ENCODE data around the gene SIRT5.

Gene SIRT5

DNA sequence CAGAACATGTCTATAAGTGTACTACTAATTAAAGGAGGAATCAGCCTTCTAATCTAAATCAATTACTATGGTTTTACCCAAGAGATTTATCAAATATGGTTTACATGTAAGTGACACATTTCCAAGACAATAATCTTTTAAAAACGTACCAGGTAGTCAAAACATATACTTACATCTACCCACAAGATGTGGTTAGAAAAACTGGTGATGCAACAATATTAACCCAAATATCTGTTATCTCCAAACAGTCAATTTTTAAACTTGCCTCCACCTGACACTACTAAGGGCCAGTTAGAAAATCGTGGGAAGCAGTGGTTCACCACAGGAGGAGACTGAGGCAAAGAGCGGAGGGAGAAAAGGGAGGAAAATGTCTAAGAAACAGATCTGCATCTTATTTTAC, 68.7 kb downstream of the SIRT5 start:
- Histone ChIP-seq H3K4me1 (ENCODE audit: low read length) (no peaks in the 10 kb centered on the region), H2AFZ (ENCODE audit: low read length) (no peak overlapping the region), H3K4me2 (ENCODE audit: low read depth, low read length) (no peak overlapping the region), H3K4me3 (ENCODE audit: low read length) (no peak overlapping the region), H3K27me3 (replicated peaks; ENCODE audit: insufficient read depth, low read length) (no peaks in the 10 kb centered on the region), H3K9me2 (replicated peaks; ENCODE audit: insufficient read depth, low read length) (no peaks in the 10 kb centered on the region), H4K20me1 (ENCODE audit: insufficient read depth, low read length) (no peaks in the 10 kb centered on the region), H3K27ac (ENCODE audit: low read length) (no peak overlapping the region), H3K9me3 (replicated peaks; ENCODE audit: insufficient read depth, low read length) (no peaks in the 10 kb centered on the region), H3K79me2 (ENCODE audit: low read length) (no peaks in the 10 kb centered on the region), H3K9ac (ENCODE audit: low read length) (no peak overlapping the region), H3K36me3 (replicated peaks; ENCODE audit: insufficient read depth, low read length) (peaks cover 4% of the 10 kb centered on the region; the same call in 1 of the 2 replicates), H3F3A (ENCODE audit: insufficient read depth, low read length) (no peaks in the 10 kb centered on the region)
- TF ChIP-seq, protein P1, sequence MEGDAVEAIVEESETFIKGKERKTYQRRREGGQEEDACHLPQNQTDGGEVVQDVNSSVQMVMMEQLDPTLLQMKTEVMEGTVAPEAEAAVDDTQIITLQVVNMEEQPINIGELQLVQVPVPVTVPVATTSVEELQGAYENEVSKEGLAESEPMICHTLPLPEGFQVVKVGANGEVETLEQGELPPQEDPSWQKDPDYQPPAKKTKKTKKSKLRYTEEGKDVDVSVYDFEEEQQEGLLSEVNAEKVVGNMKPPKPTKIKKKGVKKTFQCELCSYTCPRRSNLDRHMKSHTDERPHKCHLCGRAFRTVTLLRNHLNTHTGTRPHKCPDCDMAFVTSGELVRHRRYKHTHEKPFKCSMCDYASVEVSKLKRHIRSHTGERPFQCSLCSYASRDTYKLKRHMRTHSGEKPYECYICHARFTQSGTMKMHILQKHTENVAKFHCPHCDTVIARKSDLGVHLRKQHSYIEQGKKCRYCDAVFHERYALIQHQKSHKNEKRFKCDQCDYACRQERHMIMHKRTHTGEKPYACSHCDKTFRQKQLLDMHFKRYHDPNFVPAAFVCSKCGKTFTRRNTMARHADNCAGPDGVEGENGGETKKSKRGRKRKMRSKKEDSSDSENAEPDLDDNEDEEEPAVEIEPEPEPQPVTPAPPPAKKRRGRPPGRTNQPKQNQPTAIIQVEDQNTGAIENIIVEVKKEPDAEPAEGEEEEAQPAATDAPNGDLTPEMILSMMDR (IDR thresholded peaks at IDR 0.05; ENCODE audit: low read length): no peak
- TF ChIP-seq EZH2phosphoT487 (IDR thresholded peaks at IDR 0.05; ENCODE audit: low read length) (no peak), EZH2 (optimal IDR thresholded peaks at IDR 0.05; ENCODE audit: low read depth, low read length) (no peak)
- no peak for DNase-seq

DNA sequence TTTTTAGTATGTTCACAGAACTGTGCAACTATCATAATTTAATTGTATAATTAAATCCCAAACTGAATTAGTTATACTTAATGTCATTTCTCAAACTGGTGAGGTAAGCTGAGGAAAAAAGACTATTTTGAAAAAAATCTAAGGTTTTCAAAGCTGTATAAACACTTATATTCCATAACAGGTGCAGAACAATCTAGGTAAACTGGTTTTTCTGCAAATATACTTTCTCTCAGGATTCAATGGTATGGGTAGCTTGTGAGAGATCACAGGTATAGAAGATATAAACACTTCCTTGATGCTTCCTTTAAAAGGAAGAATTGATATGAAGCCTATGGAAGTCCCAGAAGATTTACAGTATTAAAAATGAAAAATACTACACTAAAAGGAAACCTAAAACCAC, 74.4 kb downstream of the SIRT5 start:
- Histone ChIP-seq H3K4me1 (ENCODE audit: low read length) (no peaks in the 10 kb centered on the region), H3K9me2 (replicated peaks; ENCODE audit: insufficient read depth, low read length) (no peaks in the 10 kb centered on the region), H3K27ac (ENCODE audit: low read length) (no peak overlapping the region), H3K36me3 (replicated peaks; ENCODE audit: insufficient read depth, low read length) (0 out of 2 replicates have a peak, but pooled peaks cover 4% of the 10 kb centered on the region), H3K4me3 (ENCODE audit: low read length) (no peak overlapping the region), H4K20me1 (ENCODE audit: insufficient read depth, low read length) (no peaks in the 10 kb centered on the region), H2AFZ (ENCODE audit: low read length) (no peak overlapping the region), H3K9me3 (replicated peaks; ENCODE audit: insufficient read depth, low read length) (no peaks in the 10 kb centered on the region), H3F3A (ENCODE audit: insufficient read depth, low read length) (no peaks in the 10 kb centered on the region), H3K79me2 (ENCODE audit: low read length) (no peaks in the 10 kb centered on the region), H3K9ac (ENCODE audit: low read length) (no peak overlapping the region), H3K4me2 (ENCODE audit: low read depth, low read length) (no peak overlapping the region), H3K27me3 (replicated peaks; ENCODE audit: insufficient read depth, low read length) (no peaks in the 10 kb centered on the region)
- DNase-seq: no peak
- TF ChIP-seq EZH2phosphoT487 (IDR thresholded peaks at IDR 0.05; ENCODE audit: low read length) (no peak), EZH2 (optimal IDR thresholded peaks at IDR 0.05; ENCODE audit: low read depth, low read length) (no peak)
- TF ChIP-seq, protein P1 (IDR thresholded peaks at IDR 0.05; ENCODE audit: low read length): no peak

- Histone ChIP-seq H3K36me3 (replicated peaks; ENCODE audit: insufficient read depth, low read length) (0 out of 2 replicates have a peak, but pooled peaks cover under 1% of the 10 kb centered on the region), H3K27me3 (replicated peaks; ENCODE audit: insufficient read depth, low read length) (no peaks in the 10 kb centered on the region), H3F3A (ENCODE audit: insufficient read depth, low read length) (no peaks in the 10 kb centered on the region), H3K4me1 (ENCODE audit: low read length) (no peaks in the 10 kb centered on the region), H3K9ac (ENCODE audit: low read length) (no peak overlapping the region), H3K79me2 (ENCODE audit: low read length) (0 out of 2 replicates have a peak, but pooled peaks cover 1% of the 10 kb centered on the region), H4K20me1 (ENCODE audit: insufficient read depth, low read length) (no peaks in the 10 kb centered on the region), H3K27ac (ENCODE audit: low read length) (no peak overlapping the region), H3K4me3 (ENCODE audit: low read length) (no peak overlapping the region), H3K9me2 (replicated peaks; ENCODE audit: insufficient read depth, low read length) (no peaks in the 10 kb centered on the region), H2AFZ (ENCODE audit: low read length) (no peak overlapping the region), H3K4me2 (ENCODE audit: low read depth, low read length) (no peak overlapping the region), H3K9me3 (replicated peaks; ENCODE audit: insufficient read depth, low read length) (no peaks in the 10 kb centered on the region)
- TF ChIP-seq EZH2phosphoT487 (IDR thresholded peaks at IDR 0.05; ENCODE audit: low read length) (no peak), EZH2 (optimal IDR thresholded peaks at IDR 0.05; ENCODE audit: low read depth, low read length) (no peak)
- TF ChIP-seq, protein P1 (IDR thresholded peaks at IDR 0.05; ENCODE audit: low read length): no peak
- DNase-seq: no peak
These were observed 75.0 kb downstream of the SIRT5 start for GRCh38 chr6:13649393-13649792.

Measured in MM.1S (cell line).